Measurements from ENCODE around the gene KITLG.
"Not testable (repeated sequence)": the region's sequence is repeated elsewhere in the genome, so short reads cannot be mapped to it uniquely, and the experiment has no call there.

The KITLG gene

DNA sequence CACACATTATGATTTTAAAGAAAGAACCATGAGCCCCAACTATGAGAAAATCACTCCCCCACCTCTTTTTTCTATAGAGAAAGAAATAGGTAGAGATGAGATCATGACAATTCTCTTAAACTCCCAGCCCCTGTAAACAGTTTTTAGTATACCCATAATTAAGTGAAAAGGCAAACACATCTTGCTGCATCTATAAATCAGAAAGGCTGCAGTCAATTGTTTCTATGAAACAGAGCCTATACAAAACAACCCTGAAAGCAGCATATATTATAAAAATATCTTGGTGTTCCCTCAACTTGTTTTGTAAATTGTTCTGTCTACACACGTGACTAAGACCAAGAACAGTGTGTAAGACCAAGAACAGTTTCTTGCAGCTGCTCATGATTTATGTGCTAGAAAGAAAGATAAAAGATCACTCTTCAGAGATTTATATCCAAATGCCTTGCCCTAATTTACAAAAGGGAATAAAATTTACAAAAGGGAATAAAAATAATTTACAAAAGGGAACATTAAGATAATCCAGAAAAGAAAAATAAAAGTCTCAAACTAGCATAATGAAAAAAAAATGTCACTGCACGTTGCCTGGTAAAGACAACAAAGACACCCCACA, 4.8 kb downstream of the KITLG start:
- ATAC-seq (no peak), DNase-seq (no peak)

GRCh38 chr12:88574278-88574677, 6.0 kb downstream of the KITLG start:
- ATAC-seq (no peak), DNase-seq (no peak)

GRCh38 chr12:88573583-88573982, 6.7 kb downstream of the KITLG start:
- ATAC-seq (no peak), DNase-seq (no peak)

GRCh38 chr12:88572781-88573549, 7.3 kb downstream of the KITLG start:
- no peak for DNase-seq

DNA sequence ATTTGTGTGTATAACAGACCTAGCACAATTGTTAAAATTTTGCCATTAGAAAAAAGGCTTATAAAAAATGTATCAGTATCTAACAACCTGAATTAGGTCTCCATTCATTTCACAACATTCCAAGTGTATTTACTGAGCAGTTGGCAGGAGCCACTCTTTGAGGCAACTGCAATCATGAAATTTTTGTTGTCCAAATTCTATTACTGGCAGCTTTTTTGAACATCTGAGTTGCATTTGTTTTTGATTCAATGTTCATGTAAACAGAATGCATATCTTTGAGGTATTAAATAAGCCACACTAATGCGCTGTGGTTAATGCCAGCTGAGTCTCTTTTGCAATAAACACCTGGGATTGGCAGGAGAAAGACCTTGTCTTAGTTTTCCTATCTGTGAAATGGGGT, 8.7 kb downstream of the KITLG start:
- no peak for DNase-seq
- no peak for ATAC-seq

More at GRCh38 chr12:88572781-88573549, 7.3 kb downstream of the KITLG start:
- no peak for ATAC-seq

GRCh38 chr12:88570103-88570502, 10.2 kb downstream of the KITLG start:
- ATAC-seq: no peak
- no peak for DNase-seq

- DNase-seq: no peak
- no peak for ATAC-seq
Measured at GRCh38 chr12:88566430-88566829, 13.8 kb downstream of the KITLG start.

GRCh38 chr12:88562846-88563582, 17.3 kb downstream of the KITLG start:
- DNase-seq (no peak), ATAC-seq (no peak)

- ATAC-seq (no peak), DNase-seq (no peak)
Measured at GRCh38 chr12:88562151-88562550, 18.1 kb downstream of the KITLG start.

GRCh38 chr12:88559772-88560171, 20.5 kb downstream of the KITLG start:
- no peak for DNase-seq
- no peak for ATAC-seq

DNA sequence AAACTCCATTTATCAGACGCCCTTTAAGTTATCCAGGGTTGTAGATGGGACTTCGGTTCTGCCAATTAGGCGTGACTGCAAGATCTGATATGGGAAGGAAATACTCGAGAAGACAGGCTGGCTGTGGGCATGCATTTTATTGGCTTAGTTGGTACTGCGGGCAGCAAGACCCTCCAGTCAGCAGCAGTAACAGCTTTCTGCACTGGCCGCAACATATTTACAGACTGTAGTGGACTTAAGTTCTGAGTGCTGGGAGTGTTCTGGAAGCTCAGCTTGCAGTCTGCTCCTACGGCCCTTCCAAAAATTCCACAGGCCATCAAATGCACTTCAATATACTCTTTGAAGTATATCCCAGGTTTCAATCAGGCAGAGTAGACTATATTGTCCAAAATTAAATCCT, 21.1 kb downstream of the KITLG start:
- DNase-seq: no peak
- no peak for ATAC-seq

DNA sequence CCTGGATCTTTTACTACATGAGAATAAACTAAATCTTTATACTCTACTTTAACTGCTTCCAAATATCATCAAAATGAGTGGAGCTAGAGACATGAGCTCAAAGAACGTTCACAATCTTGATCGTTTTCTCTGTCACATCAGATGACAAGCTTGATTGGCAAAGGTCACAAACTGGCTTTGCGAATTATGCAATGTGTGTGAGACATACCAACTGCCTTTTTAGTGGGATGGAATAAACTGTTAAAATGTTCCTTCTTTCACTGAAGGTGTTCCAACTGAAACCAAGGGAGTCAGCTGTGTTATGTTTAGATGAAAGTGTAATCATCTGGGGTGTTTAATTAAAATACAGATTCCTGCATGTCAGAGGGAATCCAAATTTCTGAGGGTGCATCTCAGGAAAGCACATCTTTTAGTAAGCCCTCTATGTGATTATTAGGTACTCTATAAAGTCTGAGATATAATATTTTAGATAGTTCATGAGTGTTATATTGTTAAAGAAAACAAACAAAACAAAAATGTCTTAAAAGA, 21.9 kb downstream of the KITLG start:
- DNase-seq (no peak), ATAC-seq (no peak)

- DNase-seq: no peak
- ATAC-seq: no peak
Measured at GRCh38 chr12:88556213-88556774, 24.0 kb downstream of the KITLG start.

GRCh38 chr12:88553941-88554658, 26.2 kb downstream of the KITLG start:
- ATAC-seq (no peak), DNase-seq (no peak)

DNA sequence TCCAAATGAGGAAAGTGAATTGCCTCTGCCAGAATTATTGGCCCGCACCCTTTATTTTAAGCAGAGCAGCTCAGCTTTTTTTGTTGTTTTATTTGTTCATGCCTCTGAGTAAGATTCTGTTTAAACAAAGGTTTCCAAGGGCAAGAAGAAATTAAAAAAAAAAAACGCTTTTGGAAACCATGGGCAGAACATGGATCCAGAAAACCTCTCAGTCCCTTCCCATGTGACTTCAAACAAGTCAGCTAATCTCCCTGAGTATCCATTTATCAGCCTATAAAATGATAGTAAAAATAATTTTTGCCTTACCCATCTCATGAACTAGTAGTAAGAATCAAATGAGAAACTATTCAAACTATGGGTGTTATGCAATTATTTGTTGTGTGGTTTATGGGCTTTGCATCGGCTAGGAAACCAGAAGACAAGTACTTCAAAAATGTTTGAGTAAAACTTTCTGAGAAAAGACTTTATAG, 27.6 kb downstream of the KITLG start:
- ATAC-seq (no peak), DNase-seq (no peak)

- DNase-seq: no peak
- no peak for ATAC-seq
Measured at GRCh38 chr12:88549929-88550328, 30.3 kb downstream of the KITLG start.

DNA sequence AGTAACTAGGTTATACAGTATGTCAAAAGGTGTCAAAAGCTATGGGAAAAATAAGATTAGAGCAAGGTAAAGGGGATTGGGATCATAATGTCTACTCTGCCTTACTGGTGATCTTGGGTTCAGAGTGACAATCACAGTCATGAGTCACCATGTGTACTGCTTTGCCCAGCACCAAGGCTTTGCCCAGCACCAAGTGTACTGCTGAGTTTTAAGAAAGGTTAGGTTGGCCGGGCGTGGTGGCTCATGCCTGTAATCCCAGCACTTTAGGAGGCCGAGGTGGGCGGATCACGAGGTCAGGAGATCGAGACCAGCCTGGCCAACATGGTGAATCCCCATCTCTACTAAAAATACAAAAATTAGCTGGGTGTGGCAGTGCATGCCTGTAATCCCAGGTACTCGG, 32.3 kb downstream of the KITLG start:
- DNase-seq, ATAC-seq: not testable (repeated sequence)

GRCh38 chr12:88546853-88547252, 33.4 kb downstream of the KITLG start:
- no peak for ATAC-seq

GRCh38 chr12:88546226-88546625, 34.0 kb downstream of the KITLG start:
- ATAC-seq (no peak), DNase-seq (no peak)

More at GRCh38 chr12:88546853-88547252, 33.4 kb downstream of the KITLG start:
- DNase-seq: no peak

DNA sequence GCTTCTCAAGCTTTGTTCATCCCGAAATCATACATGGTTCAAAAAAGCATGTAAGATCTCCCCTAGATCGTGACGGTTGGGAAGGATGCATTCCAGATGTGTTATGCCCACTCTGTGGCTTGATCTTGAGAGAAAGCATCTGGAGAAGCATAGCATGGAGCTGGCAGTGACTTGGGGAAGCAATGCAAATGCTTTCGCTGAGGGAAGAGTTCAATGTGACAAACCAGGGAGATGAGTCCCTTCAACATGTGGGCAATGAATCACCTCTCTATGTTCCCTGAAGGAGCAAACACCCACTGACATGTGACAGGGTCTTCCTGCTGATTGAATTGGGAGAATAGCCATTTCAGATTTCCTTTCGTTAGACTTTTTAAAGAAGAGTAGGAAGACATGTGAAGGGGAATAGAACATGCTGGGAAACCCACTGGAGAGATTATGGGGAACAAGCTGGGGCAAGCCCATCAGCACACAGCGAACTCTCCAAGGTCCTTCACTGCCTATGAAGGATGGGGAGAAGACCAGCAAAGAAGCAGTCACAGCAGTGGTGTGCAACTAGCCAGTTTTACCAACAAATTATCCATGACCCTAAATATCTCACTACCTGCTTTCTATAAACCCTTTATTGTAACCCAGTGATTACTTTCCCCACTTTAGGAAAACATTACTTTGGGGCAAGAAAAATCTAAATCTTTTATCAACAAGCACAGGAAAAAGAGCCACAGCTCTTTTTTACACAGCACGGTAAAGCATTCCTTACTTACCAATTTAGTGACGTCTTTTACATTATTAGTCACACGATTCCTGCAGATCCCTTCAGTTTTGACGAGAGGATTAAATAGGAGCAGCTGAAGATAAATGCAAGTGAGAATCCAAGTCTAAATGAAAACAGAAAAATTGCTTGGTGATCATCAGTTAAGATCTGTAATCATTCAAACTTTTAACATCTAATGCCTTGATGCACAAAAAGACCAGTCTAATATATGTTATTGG, 35.0 kb downstream of the KITLG start:
- ATAC-seq: no peak
- no peak for DNase-seq

DNA sequence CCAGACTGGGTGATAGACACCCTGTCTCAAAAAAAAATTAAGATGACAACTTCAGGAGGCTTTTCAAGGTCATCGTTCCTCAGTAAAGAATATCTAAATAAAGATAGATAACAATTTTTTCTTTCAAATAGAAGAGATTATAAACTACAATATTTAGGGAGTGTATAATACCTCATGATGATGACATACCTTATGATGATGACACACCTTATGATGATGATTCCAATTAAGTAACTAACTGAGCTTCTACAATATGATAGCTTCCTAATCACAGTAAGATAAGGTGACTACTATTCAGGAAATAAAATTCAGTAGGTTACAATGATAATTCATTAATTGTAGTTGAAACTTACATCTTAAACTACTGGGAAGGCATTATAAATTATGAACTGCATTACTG, 40.4 kb downstream of the KITLG start:
- no peak for DNase-seq
- ATAC-seq: no peak
